GM12878 (cell line): ENCODE measurements around the gene DNTTIP2. TPM values are rescaled to one million over a fixed set of nuclear protein-coding genes. Genes with fewer than 3 reads are reported as not detected.

Experiments
- ETV6 ChIP-seq, 2 experiments: fragments of 450-650 bp in 1 of 2; IDR thresholded peaks in 1 of 2; conservative IDR thresholded peaks in 1 of 2; 2 replicates each; pipeline ENCODE4 v1.6.1; 2014; ENCODE audit warnings: antibody characterized with exemption in 1 of 2, borderline replicate concordance in 1 of 2, low read depth in 1 of 2, mild to moderate bottlenecking in 1 of 2, moderate library complexity in 1 of 2
- HCFC1 ChIP-seq: fragments of 150-350 bp; IDR thresholded peaks from 2 replicates; pipeline ENCODE4 v1.6.1; 2014; ENCODE audit warnings: low read length
- KLF5 ChIP-seq: fragments of 450-650 bp; IDR thresholded peaks from 2 replicates; pipeline ENCODE4 v1.6.1; 2014; ENCODE audit warnings: mild to moderate bottlenecking; ENCODE audit not compliant: partially characterized antibody
- NFYA ChIP-seq: IDR thresholded peaks from 2 replicates; pipeline ENCODE4 v1.6.1; 2011; ENCODE audit warnings: low read depth, mild to moderate bottlenecking, low read length, improper control_type of control experiment, borderline replicate concordance
- TCF12 ChIP-seq: IDR thresholded peaks from 2 replicates; pipeline ENCODE4 v1.6.1; 2011; ENCODE audit warnings: low read depth, mild to moderate bottlenecking, low read length
- polyA plus RNA-seq, 11 experiments: library from polyadenylated mRNA; depleted of rRNA in 4 of 11; unstranded in 6 of 11; stranded (reverse) in 5 of 11; fragments of >200 nt; fragmentation: Nextera tagmentation in 4 of 11; fragmentation: Illumina TruSeq in 1 of 11; extraction: Ambion mirVana in 4 of 11; extraction: Trizol in 1 of 11; gene quantifications; 1 replicate in 1 of 11; 2 replicates in 10 of 11; pipeline versions ENCODE4 v1.2.1 to v1.2.3, GENCODE V29; 2011 to 2016; ENCODE audit warnings: inconsistent platforms in 2 of 11, missing spikeins in 2 of 11, low read depth in 1 of 11
- total RNA-seq, 4 experiments: library from RNA; depleted of rRNA in 3 of 4; stranded (reverse); fragments of >200 nt in 3 of 4; fragmentation: Illumina TruSeq in 1 of 4; extraction: Trizol in 1 of 4; gene quantifications; 2 replicates each; pipeline versions ENCODE4 v1.2.1 to v1.2.3, GENCODE V29; 2013 to 2021
- TF ChIP-seq, protein P1 (sequence below): fragments of 150-350 bp; IDR thresholded peaks from 2 replicates; pipeline ENCODE4 v1.6.1; 2014; ENCODE audit warnings: mild to moderate bottlenecking, low read depth, low read length
- TF ChIP-seq, protein P2 (sequence below): IDR thresholded peaks from 2 replicates; pipeline ENCODE4 v1.6.1; 2011; ENCODE audit warnings: low read depth, low read length, improper control_type of control experiment, borderline replicate concordance
- TF ChIP-seq, protein P3 (sequence below): fragments of 150-350 bp; IDR thresholded peaks from 2 replicates; pipeline ENCODE4 v1.6.1; 2016; ENCODE audit warnings: low read depth, low read length

The DNTTIP2 gene
- total and polyA plus RNA-seq, 10 of the 15 experiments (the other 5 are each of a cell fraction or from before 2014, with no cell fraction given) = 34.3 to 99.2 (median 74.9) TPM

DNA sequence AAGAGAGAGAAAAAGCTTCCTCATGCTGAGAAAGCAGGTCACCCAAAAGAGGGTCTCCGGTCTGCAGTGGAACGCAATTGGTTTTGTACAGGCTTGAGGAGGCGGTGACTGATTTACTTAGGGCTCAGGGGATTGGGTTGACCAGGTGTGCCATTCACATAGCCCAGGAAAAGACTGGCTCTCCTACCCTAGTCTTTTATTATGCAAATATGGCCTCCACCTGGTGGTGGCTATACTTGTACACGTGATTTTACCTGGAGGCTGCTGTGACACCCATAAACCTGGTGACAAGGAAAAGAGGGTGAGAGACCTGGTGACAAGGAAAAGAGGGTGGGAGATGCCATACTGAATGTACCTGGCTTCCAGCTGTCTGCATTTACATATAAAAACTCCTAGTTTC lies 49.9 kb downstream of the DNTTIP2 start (continued):
- TF ChIP-seq TCF12 (no peak), ETV6 (conservative IDR thresholded peaks at IDR 0.05 in 1 of 2, IDR thresholded peaks at IDR 0.05 in 1 of 2; ENCODE audit: borderline replicate concordance in 1 of 2, low read depth in 1 of 2) (no peak), KLF5 (no peak), NFYA (no peak), HCFC1 (no peak)
- TF ChIP-seq, protein P1, sequence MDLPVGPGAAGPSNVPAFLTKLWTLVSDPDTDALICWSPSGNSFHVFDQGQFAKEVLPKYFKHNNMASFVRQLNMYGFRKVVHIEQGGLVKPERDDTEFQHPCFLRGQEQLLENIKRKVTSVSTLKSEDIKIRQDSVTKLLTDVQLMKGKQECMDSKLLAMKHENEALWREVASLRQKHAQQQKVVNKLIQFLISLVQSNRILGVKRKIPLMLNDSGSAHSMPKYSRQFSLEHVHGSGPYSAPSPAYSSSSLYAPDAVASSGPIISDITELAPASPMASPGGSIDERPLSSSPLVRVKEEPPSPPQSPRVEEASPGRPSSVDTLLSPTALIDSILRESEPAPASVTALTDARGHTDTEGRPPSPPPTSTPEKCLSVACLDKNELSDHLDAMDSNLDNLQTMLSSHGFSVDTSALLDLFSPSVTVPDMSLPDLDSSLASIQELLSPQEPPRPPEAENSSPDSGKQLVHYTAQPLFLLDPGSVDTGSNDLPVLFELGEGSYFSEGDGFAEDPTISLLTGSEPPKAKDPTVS = no peak
- TF ChIP-seq, protein P2, sequence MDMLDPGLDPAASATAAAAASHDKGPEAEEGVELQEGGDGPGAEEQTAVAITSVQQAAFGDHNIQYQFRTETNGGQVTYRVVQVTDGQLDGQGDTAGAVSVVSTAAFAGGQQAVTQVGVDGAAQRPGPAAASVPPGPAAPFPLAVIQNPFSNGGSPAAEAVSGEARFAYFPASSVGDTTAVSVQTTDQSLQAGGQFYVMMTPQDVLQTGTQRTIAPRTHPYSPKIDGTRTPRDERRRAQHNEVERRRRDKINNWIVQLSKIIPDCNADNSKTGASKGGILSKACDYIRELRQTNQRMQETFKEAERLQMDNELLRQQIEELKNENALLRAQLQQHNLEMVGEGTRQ = no peak
- TF ChIP-seq, protein P3, sequence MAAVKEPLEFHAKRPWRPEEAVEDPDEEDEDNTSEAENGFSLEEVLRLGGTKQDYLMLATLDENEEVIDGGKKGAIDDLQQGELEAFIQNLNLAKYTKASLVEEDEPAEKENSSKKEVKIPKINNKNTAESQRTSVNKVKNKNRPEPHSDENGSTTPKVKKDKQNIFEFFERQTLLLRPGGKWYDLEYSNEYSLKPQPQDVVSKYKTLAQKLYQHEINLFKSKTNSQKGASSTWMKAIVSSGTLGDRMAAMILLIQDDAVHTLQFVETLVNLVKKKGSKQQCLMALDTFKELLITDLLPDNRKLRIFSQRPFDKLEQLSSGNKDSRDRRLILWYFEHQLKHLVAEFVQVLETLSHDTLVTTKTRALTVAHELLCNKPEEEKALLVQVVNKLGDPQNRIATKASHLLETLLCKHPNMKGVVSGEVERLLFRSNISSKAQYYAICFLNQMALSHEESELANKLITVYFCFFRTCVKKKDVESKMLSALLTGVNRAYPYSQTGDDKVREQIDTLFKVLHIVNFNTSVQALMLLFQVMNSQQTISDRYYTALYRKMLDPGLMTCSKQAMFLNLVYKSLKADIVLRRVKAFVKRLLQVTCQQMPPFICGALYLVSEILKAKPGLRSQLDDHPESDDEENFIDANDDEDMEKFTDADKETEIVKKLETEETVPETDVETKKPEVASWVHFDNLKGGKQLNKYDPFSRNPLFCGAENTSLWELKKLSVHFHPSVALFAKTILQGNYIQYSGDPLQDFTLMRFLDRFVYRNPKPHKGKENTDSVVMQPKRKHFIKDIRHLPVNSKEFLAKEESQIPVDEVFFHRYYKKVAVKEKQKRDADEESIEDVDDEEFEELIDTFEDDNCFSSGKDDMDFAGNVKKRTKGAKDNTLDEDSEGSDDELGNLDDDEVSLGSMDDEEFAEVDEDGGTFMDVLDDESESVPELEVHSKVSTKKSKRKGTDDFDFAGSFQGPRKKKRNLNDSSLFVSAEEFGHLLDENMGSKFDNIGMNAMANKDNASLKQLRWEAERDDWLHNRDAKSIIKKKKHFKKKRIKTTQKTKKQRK = no peak
